GM23338 (cell line): ENCODE results near the gene AKAP13. TPM values are rescaled to one million over a fixed set of nuclear protein-coding genes. Genes with fewer than 3 reads are reported as not detected.

Experiments used
- ATAC-seq: fragments of 200-7000 bp; cut with Tn5 transposase; 3 replicates; pipeline ENCODE4 v1.9.1; 2020
- DNase-seq: peaks from one replicate; pipeline ENCODE4 v3.0.0-alpha.2; 2015; ENCODE audit warnings: low spot score
- H2AFZ ChIP-seq: fragments of 200-600 bp; sonication (generic); 2 replicates; pipeline ENCODE4 v1.8.0; 2016; ENCODE audit warnings: antibody characterized with exemption, mild to moderate bottlenecking, moderate library complexity
- H3F3A ChIP-seq: fragments of 200-600 bp; sonication (generic); replicated peaks from 2 replicates; pipeline ENCODE4 v1.8.0; 2017; ENCODE audit warnings: antibody characterized with exemption, mixed run types, low read depth
- H3K27ac ChIP-seq: fragments of 200-600 bp; sonication (generic); 2 replicates; pipeline ENCODE4 v1.6.1; 2016; ENCODE audit warnings: low read depth
- H3K27me3 ChIP-seq: fragments of 200-600 bp; sonication (generic); 2 replicates; pipeline ENCODE4 v1.8.0; 2016; ENCODE audit warnings: mild to moderate bottlenecking, mixed run types, moderate library complexity; ENCODE audit not compliant: insufficient read depth
- H3K36me3 ChIP-seq: fragments of 200-600 bp; sonication (generic); 2 replicates; pipeline ENCODE4 v1.8.0; 2016; ENCODE audit warnings: mild to moderate bottlenecking; ENCODE audit not compliant: insufficient read depth
- H3K4me1 ChIP-seq: fragments of 200-600 bp; sonication (generic); 2 replicates; pipeline ENCODE4 v1.8.0; 2016; ENCODE audit warnings: mild to moderate bottlenecking, moderate library complexity; ENCODE audit not compliant: insufficient read depth
- H3K4me2 ChIP-seq: fragments of 200-600 bp; sonication (generic); 2 replicates; pipeline ENCODE4 v1.7.1; 2017; ENCODE audit warnings: mixed run types
- H3K4me3 ChIP-seq: fragments of 200-600 bp; sonication (generic); 2 replicates; pipeline ENCODE4 v1.6.1; 2016; ENCODE audit warnings: mixed run types
- H3K79me2 ChIP-seq: fragments of 200-600 bp; sonication (generic); replicated peaks from 2 replicates; pipeline ENCODE4 v1.8.0; 2017; ENCODE audit warnings: mild to moderate bottlenecking; ENCODE audit not compliant: insufficient read depth
- H3K9me2 ChIP-seq: fragments of 200-600 bp; sonication (generic); 2 replicates; pipeline ENCODE4 v1.8.0; 2017; ENCODE audit not compliant: insufficient read depth
- H4K20me1 ChIP-seq: fragments of 200-600 bp; sonication (generic); replicated peaks from 2 replicates; pipeline ENCODE4 v1.8.0; 2017; ENCODE audit warnings: mild to moderate bottlenecking; ENCODE audit not compliant: insufficient read depth
- H3K27ac Mint-ChIP-seq: 2 replicates; pipeline ENCODE4 v1.8.0; 2020; ENCODE audit warnings: inconsistent platforms, mild to moderate bottlenecking, moderate library complexity, mixed read lengths
- H3K27me3 Mint-ChIP-seq: 3 replicates; pipeline ENCODE4 v1.8.0; 2022; ENCODE audit warnings: low read depth, mild to moderate bottlenecking, moderate library complexity, mixed read lengths, inconsistent platforms; ENCODE audit not compliant: insufficient read depth, poor library complexity
- H3K36me3 Mint-ChIP-seq: 3 replicates; pipeline ENCODE4 v1.8.0; 2021; ENCODE audit warnings: low read depth, mild to moderate bottlenecking, inconsistent platforms, moderate library complexity, mixed read lengths
- H3K4me1 Mint-ChIP-seq: 3 replicates; pipeline ENCODE4 v1.8.0; 2020; ENCODE audit warnings: mild to moderate bottlenecking, inconsistent platforms, mixed read lengths
- H3K4me3 Mint-ChIP-seq: 3 replicates; pipeline ENCODE4 v1.8.0; 2021; ENCODE audit warnings: moderate library complexity, mild to moderate bottlenecking, inconsistent platforms, mixed read lengths
- H3K9me3 Mint-ChIP-seq: 3 replicates; pipeline ENCODE4 v1.8.0; 2020; ENCODE audit warnings: moderate library complexity, mild to moderate bottlenecking, inconsistent platforms, mixed read lengths
- CREB1 ChIP-seq: fragments of 250-450 bp; sonication (Bioruptor Pico); IDR thresholded peaks from 2 replicates; pipeline ENCODE4 v1.5.0; 2020; ENCODE audit warnings: low read depth, mild to moderate bottlenecking, moderate library complexity
- CTCF ChIP-seq, 2 experiments: fragments of 200-600 bp in 1 of 2; sonication (generic) in 1 of 2; conservative IDR thresholded peaks; 2 replicates each; pipeline versions ENCODE4 v1.5.1 to v1.6.1; 2016 to 2017; ENCODE audit warnings: antibody characterized with exemption in 2 of 2, low read depth in 2 of 2, mild to moderate bottlenecking in 2 of 2, moderate library complexity in 1 of 2
- ETS1 ChIP-seq: IDR thresholded peaks from 2 replicates; pipeline ENCODE4 v1.6.1; 2016; ENCODE audit warnings: antibody characterized with exemption
- EZH2 ChIP-seq: fragments of 200-600 bp; sonication (generic); IDR thresholded peaks from one replicate; pipeline ENCODE4 v1.8.0; 2017; ENCODE audit warnings: antibody characterized with exemption, mild to moderate bottlenecking, low read depth; ENCODE audit not compliant: unreplicated experiment
- EZH2phosphoT487 ChIP-seq: fragments of 200-600 bp; sonication (generic); IDR thresholded peaks from one replicate; pipeline ENCODE4 v1.8.1; 2018; ENCODE audit warnings: antibody characterized with exemption; ENCODE audit not compliant: unreplicated experiment
- JUNB ChIP-seq: IDR thresholded peaks from one replicate; pipeline ENCODE4 v1.6.1; 2016; ENCODE audit warnings: antibody characterized with exemption; ENCODE audit not compliant: unreplicated experiment
- NANOG ChIP-seq: IDR thresholded peaks from 2 replicates; pipeline ENCODE4 v1.6.1; 2016; ENCODE audit warnings: antibody characterized with exemption, borderline replicate concordance
- POLR2AphosphoS5 ChIP-seq: IDR thresholded peaks from 2 replicates; pipeline ENCODE4 v1.6.1; 2016; ENCODE audit warnings: antibody characterized with exemption, low read depth
- REST ChIP-seq: IDR thresholded peaks from one replicate; pipeline ENCODE4 v1.6.1; 2018; ENCODE audit warnings: antibody characterized with exemption; ENCODE audit not compliant: unreplicated experiment
- STAT1 ChIP-seq: IDR thresholded peaks from one replicate; pipeline ENCODE4 v1.6.1; 2016; ENCODE audit warnings: antibody characterized with exemption; ENCODE audit not compliant: unreplicated experiment
- ZNF114 ChIP-seq: fragments of 250-450 bp; sonication (Bioruptor Pico); IDR thresholded peaks from 2 replicates; pipeline ENCODE4 v1.5.0; 2020; ENCODE audit warnings: mild to moderate bottlenecking, moderate library complexity
- ZNF331 ChIP-seq: fragments of 250-450 bp; sonication (Bioruptor Pico); IDR thresholded peaks from 2 replicates; pipeline ENCODE4 v1.5.0; 2020; ENCODE audit warnings: low read depth, mild to moderate bottlenecking, moderate library complexity
- ZNF462 ChIP-seq: fragments of 250-450 bp; sonication (Bioruptor Pico); IDR thresholded peaks from 2 replicates; pipeline ENCODE4 v1.5.0; 2020; ENCODE audit warnings: mild to moderate bottlenecking, moderate library complexity
- polyA plus RNA-seq: library from polyadenylated mRNA; unstranded; fragments of >200 nt; fragmentation: Nextera tagmentation; extraction: Ambion mirVana; gene quantifications from 2 replicates; pipeline ENCODE4 v1.2.1, GENCODE V29; 2016
- total RNA-seq: library from RNA; depleted of rRNA; stranded (reverse); fragments of >200 nt; shearing (Covaris generic); gene quantifications from 2 replicates; pipeline ENCODE4 v1.2.3, GENCODE V29; 2014

The AKAP13 gene
- total and polyA plus RNA-seq, 2 experiments from 2014 or later, result 46.2 to 60.7 TPM

- DNase-seq, result no peak
- Histone ChIP-seq H3K27me3 (no peaks in the 10 kb centered on the region), H3K36me3 (no peaks in the 10 kb centered on the region), H3K9me2 (no peaks in the 10 kb centered on the region), H3K4me3 (no peak overlapping the region), H3K27ac (no peak overlapping the region), H3F3A (no peaks in the 10 kb centered on the region), H2AFZ (no peak overlapping the region), H3K4me2 (0 out of 2 replicates have a peak overlapping the region, but pooled peaks have one; percentile 63), H3K4me1 (peaks cover 37% of the 10 kb centered on the region), H4K20me1 (peaks cover 16% of the 10 kb centered on the region), H3K79me2 (peaks cover 73% of the 10 kb centered on the region)
- Mint-ChIP-seq H3K9me3 (no peaks in the 10 kb centered on the region), H3K36me3 (no peaks in the 10 kb centered on the region), H3K4me3 (no peak overlapping the region), H3K27me3 (peaks cover 2% of the 10 kb centered on the region), H3K27ac (no peak overlapping the region), H3K4me1 (peaks cover 67% of the 10 kb centered on the region)
- peak; percentile 28; the same call in 2 of the 3 replicates for ATAC-seq
- no peak for TF ChIP-seq ZNF462
- no peak for TF ChIP-seq ZNF331 (CRISPR knock-in tag)
- no peak for TF ChIP-seq POLR2AphosphoS5
- TF ChIP-seq ETS1, result no peak
- no peak for TF ChIP-seq EZH2
- TF ChIP-seq JUNB, result no peak
- TF ChIP-seq CTCF (conservative IDR thresholded peaks at IDR 0.05; ENCODE audit: low read depth in 2 of 2), result no peak
- TF ChIP-seq NANOG, result no peak
- TF ChIP-seq EZH2phosphoT487, result no peak
- TF ChIP-seq CREB1 (CRISPR knock-in tag), result no peak
- no peak for TF ChIP-seq REST
- TF ChIP-seq STAT1, result no peak
- no peak for TF ChIP-seq ZNF114 (CRISPR knock-in tag)
Measured at GRCh38 chr15:85498471-85498870, 118.1 kb downstream of the AKAP13 start.
